ENCODE measurements around the gene PPM1G. TPM values are rescaled to one million over a fixed set of nuclear protein-coding genes. Genes with fewer than 3 reads are reported as not detected.
A peak's percentile ranks its signal among the peaks of the same experiment; 100 is the strongest.
"Not testable (repeated sequence)": the region's sequence is repeated elsewhere in the genome, so short reads cannot be mapped to it uniquely, and the experiment has no call there.

PPM1G gene
- total RNA-seq, 2 donors from 2014 or later = 50.2 to 50.4 TPM

DNA sequence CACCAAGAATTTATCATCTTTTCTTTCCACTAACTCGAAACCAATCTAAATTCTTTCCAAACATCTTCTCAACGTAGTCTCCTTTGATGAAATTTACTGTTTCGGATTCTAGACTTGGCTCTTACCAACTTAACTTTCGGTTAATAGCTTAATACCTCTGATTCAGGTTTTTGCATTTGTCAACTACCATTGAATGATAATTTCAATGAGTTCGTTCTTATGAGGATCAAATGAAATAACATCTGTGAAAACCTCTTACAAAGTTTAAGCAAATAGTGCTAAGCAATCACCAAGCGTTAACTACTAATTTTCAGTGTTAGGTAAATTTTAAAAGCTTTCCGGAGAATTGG lies 18.4 kb upstream of the PPM1G start:
- H3K4me1 ChIP-seq (ENCODE audit: control insufficient read depth in 1 of 2, low read depth in 2 of 2) = peaks cover 22 to 39% of the 10 kb centered on the region in 2 donors
- H3K27me3 ChIP-seq (replicated peaks; ENCODE audit: insufficient read depth) = no peaks in the 10 kb centered on the region
- ATAC-seq (ENCODE audit: insufficient number of reproducible peaks, low FRiP score, low read depth) (no peak), DNase-seq (ENCODE audit: low spot score) (no peak)
- peak overlapping the region; percentile 95 for H3K4me3 ChIP-seq
- no peaks in the 10 kb centered on the region for H3K36me3 ChIP-seq
- TF ChIP-seq, protein P1, sequence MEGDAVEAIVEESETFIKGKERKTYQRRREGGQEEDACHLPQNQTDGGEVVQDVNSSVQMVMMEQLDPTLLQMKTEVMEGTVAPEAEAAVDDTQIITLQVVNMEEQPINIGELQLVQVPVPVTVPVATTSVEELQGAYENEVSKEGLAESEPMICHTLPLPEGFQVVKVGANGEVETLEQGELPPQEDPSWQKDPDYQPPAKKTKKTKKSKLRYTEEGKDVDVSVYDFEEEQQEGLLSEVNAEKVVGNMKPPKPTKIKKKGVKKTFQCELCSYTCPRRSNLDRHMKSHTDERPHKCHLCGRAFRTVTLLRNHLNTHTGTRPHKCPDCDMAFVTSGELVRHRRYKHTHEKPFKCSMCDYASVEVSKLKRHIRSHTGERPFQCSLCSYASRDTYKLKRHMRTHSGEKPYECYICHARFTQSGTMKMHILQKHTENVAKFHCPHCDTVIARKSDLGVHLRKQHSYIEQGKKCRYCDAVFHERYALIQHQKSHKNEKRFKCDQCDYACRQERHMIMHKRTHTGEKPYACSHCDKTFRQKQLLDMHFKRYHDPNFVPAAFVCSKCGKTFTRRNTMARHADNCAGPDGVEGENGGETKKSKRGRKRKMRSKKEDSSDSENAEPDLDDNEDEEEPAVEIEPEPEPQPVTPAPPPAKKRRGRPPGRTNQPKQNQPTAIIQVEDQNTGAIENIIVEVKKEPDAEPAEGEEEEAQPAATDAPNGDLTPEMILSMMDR (IDR thresholded peaks at IDR 0.05) = no peak
- peak overlapping the region; percentile 96 for H3K27ac ChIP-seq
- H3K9me3 ChIP-seq = no peaks in the 10 kb centered on the region

DNA sequence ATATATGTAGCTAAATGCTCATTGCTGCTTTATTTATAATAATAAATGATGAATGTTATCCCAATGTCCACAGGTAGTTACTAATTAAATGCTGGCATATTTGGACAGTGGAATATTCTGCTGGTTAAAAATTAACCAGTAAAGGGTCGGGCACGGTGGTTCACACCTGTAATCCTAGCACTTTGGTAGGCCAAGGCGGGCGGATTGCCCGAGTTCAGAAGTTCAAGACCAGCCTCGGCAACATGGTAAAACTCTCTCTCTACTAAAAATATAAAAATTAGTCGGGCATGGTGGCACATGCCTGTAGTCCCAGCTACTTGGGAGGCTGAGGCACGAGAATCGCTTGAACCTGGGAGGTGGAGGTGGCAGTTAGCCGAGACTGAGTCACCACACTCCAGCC lies 15.6 kb upstream of the PPM1G start:
- not testable (repeated sequence) for H3K9me3 ChIP-seq; H3K4me3 ChIP-seq; H3K36me3 ChIP-seq; H3K27ac ChIP-seq; ATAC-seq (ENCODE audit: insufficient number of reproducible peaks, low FRiP score, low read depth); H3K27me3 ChIP-seq (replicated peaks; ENCODE audit: insufficient read depth); DNase-seq (ENCODE audit: low spot score)
- peaks cover 4 to 12% of the 10 kb centered on the region in 2 donors for H3K4me1 ChIP-seq (ENCODE audit: control insufficient read depth in 1 of 2, low read depth in 2 of 2)

GRCh38 chr2:27422958-27423357 lies 13.6 kb upstream of the PPM1G start:
- Histone ChIP-seq H3K36me3 (no peaks in the 10 kb centered on the region), H3K4me1 (ENCODE audit: control insufficient read depth in 1 of 2, low read depth in 2 of 2) (peaks cover 0 to 6% of the 10 kb centered on the region in 2 donors), H3K27me3 (replicated peaks; ENCODE audit: insufficient read depth) (no peaks in the 10 kb centered on the region), H3K4me3 (no peak overlapping the region), H3K27ac (no peak overlapping the region), H3K9me3 (no peaks in the 10 kb centered on the region)
- TF ChIP-seq, protein P1 (IDR thresholded peaks at IDR 0.05) = no peak
- DNase-seq (ENCODE audit: low spot score) (no peak), ATAC-seq (ENCODE audit: insufficient number of reproducible peaks, low FRiP score, low read depth) (no peak)

DNA sequence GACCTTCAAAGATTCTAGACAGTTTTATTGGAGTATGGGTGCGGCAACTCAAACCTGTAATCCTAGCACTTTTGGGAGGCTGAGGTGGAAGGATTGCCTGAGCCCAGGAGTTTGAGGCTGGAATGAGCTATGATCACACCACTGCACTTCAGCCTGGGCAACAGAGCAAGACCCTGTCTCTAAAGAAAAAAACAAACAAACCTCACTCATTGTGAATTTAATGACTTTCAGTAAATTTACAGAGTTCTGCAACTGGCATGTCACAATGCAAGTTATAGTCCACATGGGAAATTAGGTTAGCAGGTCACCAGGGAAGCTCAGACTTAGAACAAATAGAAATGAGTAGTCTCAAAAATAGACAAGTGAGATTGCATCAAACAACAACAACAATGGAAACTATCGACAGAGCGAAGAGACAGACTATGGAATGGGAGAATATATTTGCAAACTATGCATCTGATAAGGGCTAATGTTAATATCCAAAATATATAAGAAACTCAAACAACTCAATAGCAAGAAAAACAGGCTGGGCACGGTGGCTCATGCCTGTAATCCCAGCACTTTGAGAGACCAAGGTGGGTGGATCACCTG lies 12.4 kb upstream of the PPM1G start:
- Histone ChIP-seq H3K4me3 (no peak overlapping the region), H3K27me3 (replicated peaks; ENCODE audit: insufficient read depth) (no peaks in the 10 kb centered on the region), H3K4me1 (ENCODE audit: control insufficient read depth in 1 of 2, low read depth in 2 of 2) (no peaks in the 10 kb centered on the region), H3K9me3 (no peaks in the 10 kb centered on the region), H3K36me3 (no peaks in the 10 kb centered on the region), H3K27ac (no peak overlapping the region)
- TF ChIP-seq, protein P1 (IDR thresholded peaks at IDR 0.05) = no peak
- DNase-seq (ENCODE audit: low spot score) (no peak), ATAC-seq (ENCODE audit: insufficient number of reproducible peaks, low FRiP score, low read depth) (no peak)

- Histone ChIP-seq H3K27me3 (replicated peaks; ENCODE audit: insufficient read depth) (no peaks in the 10 kb centered on the region), H3K36me3 (no peaks in the 10 kb centered on the region), H3K4me1 (ENCODE audit: control insufficient read depth in 1 of 2, low read depth in 2 of 2) (no peaks in the 10 kb centered on the region), H3K27ac (no peak overlapping the region), H3K4me3 (no peak overlapping the region), H3K9me3 (no peaks in the 10 kb centered on the region)
- ATAC-seq (ENCODE audit: insufficient number of reproducible peaks, low FRiP score, low read depth) = no peak
- no peak for DNase-seq (ENCODE audit: low spot score)
- TF ChIP-seq, protein P1 (IDR thresholded peaks at IDR 0.05) = no peak
Measured at GRCh38 chr2:27420996-27421395, 11.6 kb upstream of the PPM1G start.

GRCh38 chr2:27416151-27416550 lies 6.8 kb upstream of the PPM1G start:
- DNase-seq (ENCODE audit: low spot score) = no peak
- Histone ChIP-seq H3K4me3 (no peak overlapping the region), H3K27me3 (replicated peaks; ENCODE audit: insufficient read depth) (no peaks in the 10 kb centered on the region), H3K4me1 (ENCODE audit: control insufficient read depth in 1 of 2, low read depth in 2 of 2) (no peaks in the 10 kb centered on the region), H3K36me3 (no peaks in the 10 kb centered on the region), H3K27ac (no peak overlapping the region), H3K9me3 (no peaks in the 10 kb centered on the region)
- ATAC-seq (ENCODE audit: insufficient number of reproducible peaks, low FRiP score, low read depth) = no peak
- TF ChIP-seq, protein P1 (IDR thresholded peaks at IDR 0.05) = no peak
